ENCODE measurements around the gene CBLC. TPM values are rescaled to one million over a fixed set of nuclear protein-coding genes. Genes with fewer than 3 reads are reported as not detected.

The CBLC gene
- polyA plus RNA-seq, 1 experiment = not detected

DNA sequence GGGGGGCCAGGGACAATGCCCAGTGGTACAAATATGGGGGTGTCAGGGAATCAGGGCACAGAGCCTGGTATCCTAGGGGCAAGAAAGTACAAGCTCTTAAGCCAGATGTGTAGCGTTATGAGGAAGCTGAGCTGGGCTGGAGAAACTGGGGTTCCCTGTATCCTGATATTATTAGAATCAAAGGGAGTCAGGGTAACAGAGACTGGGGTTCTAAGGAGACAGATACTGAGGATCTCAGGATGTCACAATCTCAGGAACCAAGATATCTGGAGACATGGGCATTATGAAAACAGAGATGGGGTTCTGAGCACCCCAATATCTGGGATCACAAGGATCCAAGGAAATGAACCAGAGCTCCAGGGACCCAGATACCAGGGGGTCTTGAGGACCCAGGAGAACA is 28.4 kb upstream of the CBLC start:
- H3K9me3 ChIP-seq (ENCODE audit: control insufficient read depth, insufficient read depth, low read length) = no peaks in the 10 kb centered on the region
- no peak for TF ChIP-seq CTCF (IDR thresholded peaks at IDR 0.05; ENCODE audit: low read depth, low read length)
- no peak for DNase-seq (ENCODE audit: low read depth, low spot score)
- CTCF ChIA-PET = interaction anchor here (0.7 to 1.9 kb wide), 4 partner anchors 22 to 27 kb away, joined by 3 to 9 read pairs (median 6); no protein-coding TSS in a partner anchor
- peak overlapping the region; percentile 73 for H3K4me3 ChIP-seq (ENCODE audit: low read depth, low read length)
- peak overlapping the region; percentile 39 for H3K27ac ChIP-seq (ENCODE audit: low read depth, low read length)
- POLR2A ChIA-PET = interaction anchor here (0.7 to 1.3 kb wide), 2 partner anchors 9 to 16 kb away, joined by 3 to 6 read pairs; no protein-coding TSS in a partner anchor
- no peaks in the 10 kb centered on the region for H3K27me3 ChIP-seq (ENCODE audit: control insufficient read depth, insufficient read depth, low read length)

DNA sequence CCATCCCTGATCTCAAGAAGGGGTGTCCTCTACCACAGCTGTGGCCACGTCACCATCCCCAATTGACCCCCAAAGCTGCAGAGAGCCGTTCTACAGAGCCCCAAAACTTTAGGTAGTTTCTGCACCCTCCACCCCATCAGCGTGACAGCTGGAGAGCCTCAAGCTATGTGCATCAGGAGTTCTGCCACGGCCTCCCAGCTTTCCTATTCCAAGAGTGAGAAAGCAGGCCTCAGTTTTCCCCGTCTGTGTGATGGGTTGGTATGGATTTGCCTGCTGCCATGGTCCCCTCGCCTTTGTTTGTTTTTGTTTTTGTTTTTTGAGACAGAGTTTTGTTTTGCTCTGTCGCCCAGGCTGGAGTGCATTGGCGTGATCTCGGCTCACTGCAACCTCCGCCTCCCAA is 27.7 kb upstream of the CBLC start:
- no peak overlapping the region for H3K27ac ChIP-seq (ENCODE audit: low read depth, low read length)
- ChIA-PET POLR2A (no interaction called here), CTCF (interaction anchor here (0.7 to 1.9 kb wide), 3 partner anchors 23 to 27 kb away, joined by 3 to 9 read pairs (median 5); no protein-coding TSS in a partner anchor)
- H3K4me3 ChIP-seq (ENCODE audit: low read depth, low read length) = peak overlapping the region; percentile 73
- no peaks in the 10 kb centered on the region for H3K9me3 ChIP-seq (ENCODE audit: control insufficient read depth, insufficient read depth, low read length)
- H3K27me3 ChIP-seq (ENCODE audit: control insufficient read depth, insufficient read depth, low read length) = no peaks in the 10 kb centered on the region
- no peak for DNase-seq (ENCODE audit: low read depth, low spot score)
- TF ChIP-seq CTCF (IDR thresholded peaks at IDR 0.05; ENCODE audit: low read depth, low read length) = no peak

- no peaks in the 10 kb centered on the region for H3K9me3 ChIP-seq (ENCODE audit: control insufficient read depth, insufficient read depth, low read length)
- ChIA-PET POLR2A (interaction anchor here (0.8 to 2.6 kb wide), 2 partner anchors 10 to 31 kb away, joined by 5 to 18 read pairs; no protein-coding TSS in a partner anchor), CTCF (interaction anchor here (0.6 to 2.1 kb wide), 4 partner anchors 19 to 130 kb away, joined by 3 to 16 read pairs (median 11); no protein-coding TSS in a partner anchor)
- DNase-seq (ENCODE audit: low read depth, low spot score) = no peak
- no peaks in the 10 kb centered on the region for H3K27me3 ChIP-seq (ENCODE audit: control insufficient read depth, insufficient read depth, low read length)
- H3K4me3 ChIP-seq (ENCODE audit: low read depth, low read length) = peak overlapping the region; percentile 59
- TF ChIP-seq CTCF (IDR thresholded peaks at IDR 0.05; ENCODE audit: low read depth, low read length) = no peak
- H3K27ac ChIP-seq (ENCODE audit: low read depth, low read length) = peak overlapping the region; percentile 31
These were observed 25.4 kb upstream of the CBLC start for GRCh38 chr19:44752123-44752815.

DNA sequence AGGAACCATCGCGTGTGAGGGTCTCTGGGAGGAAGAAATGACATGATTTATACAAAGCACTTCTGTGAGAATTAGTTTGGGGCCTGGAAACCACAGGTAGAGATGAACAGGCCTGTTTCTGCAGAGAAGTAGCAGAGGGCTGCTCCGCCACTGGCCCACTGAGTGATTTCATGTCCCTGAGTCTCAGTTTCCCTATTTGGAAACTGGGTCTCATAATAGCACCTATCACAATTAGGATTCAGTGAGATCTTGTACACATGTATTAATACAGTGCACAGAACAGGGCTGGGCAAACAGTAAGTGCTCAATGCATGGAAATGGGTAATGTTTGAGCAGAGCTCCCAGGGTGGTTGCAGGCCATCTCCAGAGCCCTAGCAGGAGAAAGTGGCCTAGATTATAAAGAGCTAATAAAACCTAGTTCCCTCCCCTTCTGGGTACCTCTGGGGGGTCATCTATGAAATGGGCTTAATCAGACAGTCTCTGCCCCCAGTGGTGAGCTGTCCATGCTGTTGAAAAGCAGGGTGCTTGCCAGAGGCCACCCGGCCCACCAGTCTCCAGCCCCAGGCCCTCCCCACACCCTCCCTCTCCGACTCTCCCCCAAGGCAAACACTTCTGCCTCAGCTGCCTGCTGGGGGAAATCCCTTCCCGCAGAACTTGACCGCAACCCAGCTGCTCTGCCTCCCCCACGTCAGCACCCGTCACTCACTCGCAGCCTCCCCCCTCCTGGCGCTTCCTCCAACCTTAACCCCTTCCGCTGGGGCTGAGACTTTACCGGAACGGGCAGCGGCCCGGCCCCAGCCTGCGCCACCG is 24.7 kb upstream of the CBLC start:
- peak overlapping the region; percentile 59 for H3K4me3 ChIP-seq (ENCODE audit: low read depth, low read length)
- no peak; the same call in 1 of the 2 replicates for TF ChIP-seq CTCF (IDR thresholded peaks at IDR 0.05; ENCODE audit: low read depth, low read length)
- peak; percentile 96 for DNase-seq (ENCODE audit: low read depth, low spot score)
- no peaks in the 10 kb centered on the region for H3K27me3 ChIP-seq (ENCODE audit: control insufficient read depth, insufficient read depth, low read length)
- POLR2A ChIA-PET = interaction anchor here (0.8 to 2.6 kb wide), 2 partner anchors 11 to 32 kb away, joined by 5 to 18 read pairs; no protein-coding TSS in a partner anchor
- peak overlapping the region; percentile 84 for H3K27ac ChIP-seq (ENCODE audit: low read depth, low read length)
- CTCF ChIA-PET = interaction anchor here (0.6 to 2.1 kb wide), 3 partner anchors 18 to 126 kb away, joined by 3 to 16 read pairs (median 12); no protein-coding TSS in a partner anchor
- H3K9me3 ChIP-seq (ENCODE audit: control insufficient read depth, insufficient read depth, low read length) = no peaks in the 10 kb centered on the region
